CD14-positive monocyte (primary cell): ENCODE results near the gene LCOR. TPM values are rescaled to one million over a fixed set of nuclear protein-coding genes. Genes with fewer than 3 reads are reported as not detected.

ENCODE experiments used
- DNase-seq, 3 donors: peaks; one replicate each; pipeline ENCODE4 v3.0.0-alpha.2; 2011 to 2022
- H2AFZ ChIP-seq: 2 replicates; pipeline ENCODE4 v1.6.0; 2012; ENCODE audit warnings: mild to moderate bottlenecking, low read depth, low read length, inconsistent platforms; ENCODE audit not compliant: insufficient read depth, poor library complexity, severe bottlenecking
- H3K27ac ChIP-seq, 2 donors: 1 replicate in 1 of 2; 2 replicates in 1 of 2; pipeline ENCODE4 v1.5.1; 2012 to 2013; ENCODE audit warnings: low read length in 2 of 2, control low read depth in 1 of 2, inconsistent platforms in 1 of 2, low read depth in 1 of 2, mild to moderate bottlenecking in 1 of 2
- H3K27me3 ChIP-seq, 2 donors: one replicate each; pipeline versions ENCODE4 v1.6.0 to v1.6.1; 2011 to 2013; ENCODE audit warnings: low read length in 2 of 2; ENCODE audit not compliant: control insufficient read depth in 2 of 2, insufficient read depth in 2 of 2
- H3K36me3 ChIP-seq, 2 donors: replicated peaks in 1 of 2; 1 replicate in 1 of 2; 2 replicates in 1 of 2; pipeline versions ENCODE4 v1.5.1 to v1.6.1; 2012 to 2013; ENCODE audit warnings: low read length in 2 of 2, control low read depth in 1 of 2, inconsistent platforms in 1 of 2, mild to moderate bottlenecking in 1 of 2; ENCODE audit not compliant: insufficient read depth in 2 of 2, control insufficient read depth in 1 of 2
- H3K4me1 ChIP-seq, 2 donors: 1 replicate in 1 of 2; 2 replicates in 1 of 2; pipeline versions ENCODE4 v1.5.1 to v1.6.1; 2012 to 2013; ENCODE audit warnings: low read length in 2 of 2, control low read depth in 1 of 2, inconsistent platforms in 1 of 2, mild to moderate bottlenecking in 1 of 2, moderate library complexity in 1 of 2; ENCODE audit not compliant: insufficient read depth in 2 of 2, control insufficient read depth in 1 of 2
- H3K4me2 ChIP-seq: replicated peaks from 2 replicates; pipeline ENCODE3; 2012; ENCODE audit warnings: low read length, moderate library complexity, mild to moderate bottlenecking; ENCODE audit not compliant: poor library complexity, severe bottlenecking; ENCODE audit errors: extremely low read depth
- H3K4me3 ChIP-seq, 3 experiments: fragments of 200-600 bp in 1 of 3; sonication (generic) in 1 of 3; replicated peaks in 1 of 3; 1 replicate in 2 of 3; 2 replicates in 1 of 3; pipeline ENCODE4 v1.5.1; 2011 to 2013; ENCODE audit warnings: low read length in 3 of 3, mild to moderate bottlenecking in 3 of 3, control low read depth in 2 of 3, low read depth in 2 of 3, inconsistent platforms in 1 of 3, moderate library complexity in 1 of 3
- H3K79me2 ChIP-seq: 2 replicates; pipeline ENCODE4 v1.6.0; 2012; ENCODE audit warnings: mild to moderate bottlenecking, control low read depth, inconsistent platforms, low read length, moderate library complexity; ENCODE audit not compliant: insufficient read depth
- H3K9ac ChIP-seq: 2 replicates; pipeline ENCODE4 v1.6.0; 2017; ENCODE audit warnings: low read length, mild to moderate bottlenecking; ENCODE audit not compliant: insufficient read depth, poor library complexity, severe bottlenecking
- H3K9me3 ChIP-seq, 2 donors: replicated peaks in 1 of 2; 1 replicate in 1 of 2; 2 replicates in 1 of 2; pipeline versions ENCODE4 v1.5.1 to v1.6.1; 2012 to 2013; ENCODE audit warnings: low read length in 2 of 2, control low read depth in 1 of 2; ENCODE audit not compliant: control insufficient read depth in 1 of 2, insufficient read depth in 1 of 2
- H4K20me1 ChIP-seq: 2 replicates; pipeline ENCODE4 v1.6.0; 2012; ENCODE audit warnings: mild to moderate bottlenecking, low read length, control low read depth, moderate library complexity; ENCODE audit not compliant: insufficient read depth
- H3K27ac Mint-ChIP-seq, 7 donors: one replicate each; pipeline ENCODE4 v1.8.0; 2020; ENCODE audit warnings: mild to moderate bottlenecking in 7 of 7, mixed read lengths in 7 of 7, moderate library complexity in 6 of 7, inconsistent platforms in 2 of 7
- H3K27me3 Mint-ChIP-seq, 3 donors: one replicate each; pipeline ENCODE4 v1.8.0; 2021 to 2022; ENCODE audit warnings: low read depth in 3 of 3, mild to moderate bottlenecking in 3 of 3, mixed read lengths in 3 of 3, moderate library complexity in 3 of 3, inconsistent platforms in 1 of 3
- H3K36me3 Mint-ChIP-seq, 2 donors: one replicate each; pipeline ENCODE4 v1.8.0; 2020; ENCODE audit warnings: mixed read lengths in 2 of 2, inconsistent platforms in 1 of 2, mild to moderate bottlenecking in 1 of 2
- H3K4me1 Mint-ChIP-seq: one replicate; pipeline ENCODE4 v1.8.0; 2020; ENCODE audit warnings: mild to moderate bottlenecking, mixed read lengths
- H3K4me3 Mint-ChIP-seq, 2 donors: one replicate each; pipeline ENCODE4 v1.8.0; 2020; ENCODE audit warnings: mild to moderate bottlenecking in 2 of 2, mixed read lengths in 2 of 2, moderate library complexity in 1 of 2
- H3K9me3 Mint-ChIP-seq, 7 donors: one replicate each; pipeline ENCODE4 v1.8.0; 2020 to 2022; ENCODE audit warnings: mixed read lengths in 7 of 7, mild to moderate bottlenecking in 6 of 7, moderate library complexity in 6 of 7, inconsistent platforms in 2 of 7
- WGBS: methylation state at CpG from one replicate; pipeline ENCODE4 v1.1.5; 2013; ENCODE audit warnings: missing lambda C conversion rate; ENCODE audit not compliant: insufficient coverage; 5-methylcytosine and 5-hydroxymethylcytosine counted together
- intact Hi-C, 2 donors: fragments of 100-400 bp; cut with micrococcal nuclease; formaldehyde crosslinking; loops; one replicate each; pipeline versions ENCODE4 v1.15.0 to v1.15.1; 2023
- polyA plus RNA-seq, 3 donors: library from polyadenylated mRNA; depleted of rRNA in 1 of 3; unstranded in 2 of 3; stranded (reverse) in 1 of 3; fragments of 300-500 nt in 2 of 3; fragments of >200 nt in 1 of 3; fragmentation: Illumina TruSeq in 2 of 3; gene quantifications; 1 replicate in 2 of 3; 2 replicates in 1 of 3; pipeline ENCODE4 v1.2.3, GENCODE V29; 2012 to 2021
- TF ChIP-seq, protein P1 (sequence below): fragments of 200-600 bp; IDR thresholded peaks from one replicate; pipeline ENCODE4 v1.8.0; 2022; ENCODE audit warnings: antibody characterized with exemption, mild to moderate bottlenecking

The LCOR gene
- polyA plus RNA-seq, 3 donors: 5.7 to 11.8 (median 10.0) TPM

DNA sequence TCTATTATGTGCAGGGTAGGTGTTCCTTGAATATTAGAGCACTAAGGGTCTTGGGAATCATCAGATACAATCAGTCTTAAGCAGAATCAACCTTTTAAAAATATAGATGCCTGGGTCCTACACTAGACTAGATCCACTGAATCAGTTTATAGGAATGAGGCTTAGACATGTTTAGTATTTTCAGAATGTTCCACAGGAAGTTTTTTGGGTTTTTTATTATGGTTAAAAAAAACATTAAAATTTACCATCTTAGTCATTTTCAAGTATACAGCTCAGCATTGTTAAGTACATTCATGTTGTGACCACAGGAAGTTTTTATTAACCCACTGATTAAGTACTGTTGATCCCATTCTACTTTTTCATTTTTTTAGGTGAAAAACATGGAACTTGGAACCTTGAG lies 135.7 kb downstream of the LCOR start:
- Histone ChIP-seq H3K4me2 (no peak overlapping the region), H3K4me3 (no peak overlapping the region), H3K79me2 (no peaks in the 10 kb centered on the region), H3K9ac (no peak overlapping the region), H2AFZ (no peak overlapping the region), H3K27ac (no peak overlapping the region), H3K27me3 (no peaks in the 10 kb centered on the region), H3K9me3 (no peaks in the 10 kb centered on the region), H4K20me1 (peaks cover 5% of the 10 kb centered on the region), H3K4me1 (no peaks in the 10 kb centered on the region), H3K36me3 (peaks cover 3 to 13% of the 10 kb centered on the region in 2 donors)
- DNase-seq: no peak
- Mint-ChIP-seq H3K36me3 (peaks cover 5 to 15% of the 10 kb centered on the region in 2 donors), H3K4me1 (no peaks in the 10 kb centered on the region), H3K4me3 (no peak overlapping the region), H3K27ac (no peak overlapping the region), H3K9me3 (no peaks in the 10 kb centered on the region), H3K27me3 (no peaks in the 10 kb centered on the region)
- intact Hi-C loops: no loop called here
- TF ChIP-seq, protein P1, sequence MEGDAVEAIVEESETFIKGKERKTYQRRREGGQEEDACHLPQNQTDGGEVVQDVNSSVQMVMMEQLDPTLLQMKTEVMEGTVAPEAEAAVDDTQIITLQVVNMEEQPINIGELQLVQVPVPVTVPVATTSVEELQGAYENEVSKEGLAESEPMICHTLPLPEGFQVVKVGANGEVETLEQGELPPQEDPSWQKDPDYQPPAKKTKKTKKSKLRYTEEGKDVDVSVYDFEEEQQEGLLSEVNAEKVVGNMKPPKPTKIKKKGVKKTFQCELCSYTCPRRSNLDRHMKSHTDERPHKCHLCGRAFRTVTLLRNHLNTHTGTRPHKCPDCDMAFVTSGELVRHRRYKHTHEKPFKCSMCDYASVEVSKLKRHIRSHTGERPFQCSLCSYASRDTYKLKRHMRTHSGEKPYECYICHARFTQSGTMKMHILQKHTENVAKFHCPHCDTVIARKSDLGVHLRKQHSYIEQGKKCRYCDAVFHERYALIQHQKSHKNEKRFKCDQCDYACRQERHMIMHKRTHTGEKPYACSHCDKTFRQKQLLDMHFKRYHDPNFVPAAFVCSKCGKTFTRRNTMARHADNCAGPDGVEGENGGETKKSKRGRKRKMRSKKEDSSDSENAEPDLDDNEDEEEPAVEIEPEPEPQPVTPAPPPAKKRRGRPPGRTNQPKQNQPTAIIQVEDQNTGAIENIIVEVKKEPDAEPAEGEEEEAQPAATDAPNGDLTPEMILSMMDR: no peak

DNA sequence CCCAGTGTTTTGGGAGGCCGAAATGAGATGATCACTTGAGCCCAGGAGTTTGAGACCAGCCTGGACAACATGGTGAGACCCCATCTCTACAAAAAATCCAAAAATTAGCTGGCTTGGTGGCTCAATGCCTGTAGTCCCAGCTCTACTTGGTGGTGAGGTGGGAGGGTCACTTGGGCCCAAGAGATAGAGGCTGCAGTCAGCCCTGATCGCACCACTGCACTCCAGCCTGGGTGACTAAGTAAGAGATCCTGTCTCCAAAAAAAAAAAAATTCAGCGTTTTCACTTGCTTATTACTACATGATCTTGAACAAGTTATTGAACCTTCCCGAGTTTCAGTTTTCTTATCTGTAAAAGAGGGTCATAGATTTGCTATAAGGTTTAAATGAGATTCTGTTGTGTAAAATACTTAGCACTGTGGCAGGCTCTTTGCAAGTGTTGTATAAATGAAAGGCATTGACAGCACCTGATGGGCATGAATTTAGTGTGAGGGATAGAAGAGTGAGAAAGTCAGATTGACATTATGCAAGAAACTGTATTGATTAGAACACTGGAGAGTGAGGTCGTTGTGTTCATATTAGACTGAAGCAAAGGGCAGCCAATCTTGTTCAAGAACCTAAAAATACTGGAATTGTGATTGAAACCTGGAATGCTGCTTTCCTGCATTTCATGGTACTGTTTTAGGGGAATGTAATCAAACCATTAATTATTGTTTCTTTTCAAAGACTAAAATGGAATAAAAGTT lies 136.8 kb downstream of the LCOR start:
- no peak for DNase-seq
- Mint-ChIP-seq H3K36me3 (peaks cover 4 to 14% of the 10 kb centered on the region in 2 donors), H3K4me1 (peaks cover 3% of the 10 kb centered on the region), H3K27ac (no peak overlapping the region), H3K4me3 (no peak overlapping the region), H3K9me3 (no peaks in the 10 kb centered on the region), H3K27me3 (no peaks in the 10 kb centered on the region)
- no peaks in the 10 kb centered on the region for H3K4me1 ChIP-seq
- intact Hi-C loops: no loop called here
- H3K27ac ChIP-seq: no peak overlapping the region
- no peaks in the 10 kb centered on the region for H4K20me1 ChIP-seq
- H3K79me2 ChIP-seq: no peaks in the 10 kb centered on the region
- TF ChIP-seq, protein P1: no peak
- H3K36me3 ChIP-seq: peaks cover 3 to 6% of the 10 kb centered on the region in 2 donors
- no peak overlapping the region for H2AFZ ChIP-seq
- no peak overlapping the region for H3K4me3 ChIP-seq
- no peak overlapping the region for H3K4me2 ChIP-seq
- no peaks in the 10 kb centered on the region for H3K9me3 ChIP-seq
- H3K27me3 ChIP-seq: no peaks in the 10 kb centered on the region
- no peak overlapping the region for H3K9ac ChIP-seq
- 100% methylated on average over 1 of the region's 5 CpGs for WGBS
